ENCODE results near the gene PALD1.
"Not testable (repeated sequence)": the region's sequence is repeated elsewhere in the genome, so short reads cannot be mapped to it uniquely, and the experiment has no call there.

DNA sequence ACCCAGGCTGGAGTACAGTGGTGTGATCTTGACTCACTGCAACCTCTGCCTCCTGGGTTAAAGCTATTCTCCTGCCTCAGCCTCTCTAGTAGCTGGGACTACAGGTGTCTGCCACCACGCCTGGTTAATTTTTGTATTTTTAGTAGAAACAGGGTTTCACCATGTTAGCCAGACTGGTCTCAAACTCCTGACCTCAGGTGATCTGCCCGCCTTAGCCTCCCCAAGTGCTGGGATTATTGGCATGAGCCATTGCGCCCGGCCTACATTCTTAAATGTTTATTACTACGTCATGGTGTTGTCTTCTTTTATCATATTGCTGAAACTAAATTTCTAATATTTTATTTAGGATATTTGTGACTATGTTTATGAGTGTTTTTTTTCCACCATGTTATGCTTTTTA, 102.6 kb downstream of the PALD1 start:
- TF ChIP-seq, protein P1, sequence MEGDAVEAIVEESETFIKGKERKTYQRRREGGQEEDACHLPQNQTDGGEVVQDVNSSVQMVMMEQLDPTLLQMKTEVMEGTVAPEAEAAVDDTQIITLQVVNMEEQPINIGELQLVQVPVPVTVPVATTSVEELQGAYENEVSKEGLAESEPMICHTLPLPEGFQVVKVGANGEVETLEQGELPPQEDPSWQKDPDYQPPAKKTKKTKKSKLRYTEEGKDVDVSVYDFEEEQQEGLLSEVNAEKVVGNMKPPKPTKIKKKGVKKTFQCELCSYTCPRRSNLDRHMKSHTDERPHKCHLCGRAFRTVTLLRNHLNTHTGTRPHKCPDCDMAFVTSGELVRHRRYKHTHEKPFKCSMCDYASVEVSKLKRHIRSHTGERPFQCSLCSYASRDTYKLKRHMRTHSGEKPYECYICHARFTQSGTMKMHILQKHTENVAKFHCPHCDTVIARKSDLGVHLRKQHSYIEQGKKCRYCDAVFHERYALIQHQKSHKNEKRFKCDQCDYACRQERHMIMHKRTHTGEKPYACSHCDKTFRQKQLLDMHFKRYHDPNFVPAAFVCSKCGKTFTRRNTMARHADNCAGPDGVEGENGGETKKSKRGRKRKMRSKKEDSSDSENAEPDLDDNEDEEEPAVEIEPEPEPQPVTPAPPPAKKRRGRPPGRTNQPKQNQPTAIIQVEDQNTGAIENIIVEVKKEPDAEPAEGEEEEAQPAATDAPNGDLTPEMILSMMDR (IDR thresholded peaks at IDR 0.05), result not testable (repeated sequence)
- TF ChIP-seq POLR2A (IDR thresholded peaks at IDR 0.05), result not testable (repeated sequence)

Data from adrenal gland (tissue), 5 donors.